Activated T-cell treated with anti-CD3 and anti-CD28 coated beads, Interleukin-2, amount 50 U/mL, for 24 hours (primary cell): ENCODE data around the gene B3GNT5.

Experiments
- DNase-seq: peaks from one replicate; pipeline ENCODE4 v3.0.0-alpha.2; 2020
- H3K27ac Mint-ChIP-seq: 2 replicates; pipeline ENCODE4 v1.8.0; 2020; ENCODE audit warnings: mild to moderate bottlenecking, mixed read lengths
- H3K27me3 Mint-ChIP-seq: 2 replicates; pipeline ENCODE4 v1.8.0; 2020; ENCODE audit warnings: mixed read lengths
- H3K36me3 Mint-ChIP-seq: 2 replicates; pipeline ENCODE4 v1.8.0; 2020; ENCODE audit warnings: low read depth, mixed read lengths
- H3K4me1 Mint-ChIP-seq: 2 replicates; pipeline ENCODE4 v1.8.0; 2020; ENCODE audit warnings: low read depth, mixed read lengths
- H3K4me3 Mint-ChIP-seq: 2 replicates; pipeline ENCODE4 v1.8.0; 2020; ENCODE audit warnings: mild to moderate bottlenecking, moderate library complexity, mixed read lengths
- H3K9me3 Mint-ChIP-seq: 2 replicates; pipeline ENCODE4 v1.8.0; 2020; ENCODE audit warnings: mixed read lengths

Gene B3GNT5

GRCh38 chr3:183301937-183302580, 49.0 kb downstream of the B3GNT5 start:
- no peak overlapping the region for H3K27ac Mint-ChIP-seq

GRCh38 chr3:183303690-183304089, 50.6 kb downstream of the B3GNT5 start:
- no peaks in the 10 kb centered on the region for H3K36me3 Mint-ChIP-seq
- H3K4me3 Mint-ChIP-seq: no peak overlapping the region
- H3K27ac Mint-ChIP-seq: no peak overlapping the region
- no peaks in the 10 kb centered on the region for H3K27me3 Mint-ChIP-seq
- H3K4me1 Mint-ChIP-seq: peaks cover 29% of the 10 kb centered on the region
- DNase-seq: no peak
- no peaks in the 10 kb centered on the region for H3K9me3 Mint-ChIP-seq

More at GRCh38 chr3:183301937-183302580, 49.0 kb downstream of the B3GNT5 start:
- DNase-seq: no peak
- Mint-ChIP-seq H3K36me3 (no peaks in the 10 kb centered on the region), H3K27me3 (no peaks in the 10 kb centered on the region), H3K9me3 (no peaks in the 10 kb centered on the region), H3K4me3 (no peak overlapping the region), H3K4me1 (peaks cover 16% of the 10 kb centered on the region)

DNA sequence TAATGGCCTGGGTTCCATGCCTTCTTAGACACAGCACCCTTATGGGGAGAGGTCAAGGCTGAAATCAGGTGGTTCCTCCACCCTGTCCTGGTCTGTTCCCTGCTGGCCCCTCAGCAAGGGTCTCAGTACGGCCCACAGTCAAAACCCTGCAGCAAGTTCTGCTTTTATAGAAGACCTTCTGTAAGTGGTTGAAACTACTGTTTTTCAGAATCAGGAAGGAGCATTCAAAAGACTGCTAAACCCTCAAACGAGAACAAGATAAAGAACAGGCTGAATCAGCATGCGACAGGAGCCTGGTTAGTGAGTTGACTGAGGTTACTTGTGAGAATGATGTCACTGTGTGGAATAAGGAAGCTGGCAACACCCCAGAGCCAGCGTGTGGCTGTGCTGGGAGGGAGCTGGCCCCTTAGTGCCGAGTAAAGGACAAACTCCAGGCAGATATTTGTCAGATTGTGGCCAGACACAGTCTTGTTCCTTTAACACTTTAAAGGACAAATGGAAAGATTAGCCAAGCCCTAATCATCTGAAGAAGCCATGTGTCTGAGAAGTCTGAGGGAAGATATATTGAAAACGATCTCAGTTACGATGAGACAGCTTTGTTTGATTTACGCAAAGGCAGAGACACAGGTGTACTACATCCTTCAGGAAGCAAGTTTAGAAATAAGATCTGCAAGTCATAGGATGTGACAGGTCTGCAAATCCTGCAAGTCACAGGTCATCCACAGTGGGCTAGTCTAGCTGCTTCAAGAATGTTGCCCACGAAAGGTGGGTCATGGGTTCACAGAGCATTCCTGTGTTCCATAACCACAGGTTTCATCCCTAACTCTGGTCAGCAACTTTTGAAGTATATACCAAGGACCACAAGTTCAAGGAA, 54.0 kb downstream of the B3GNT5 start:
- Mint-ChIP-seq H3K36me3 (peaks cover 7% of the 10 kb centered on the region), H3K4me1 (peaks cover 31% of the 10 kb centered on the region), H3K27ac (peak overlapping the region; percentile 62), H3K4me3 (no peak overlapping the region), H3K27me3 (no peaks in the 10 kb centered on the region), H3K9me3 (no peaks in the 10 kb centered on the region)
- DNase-seq: peak; percentile 61

DNA sequence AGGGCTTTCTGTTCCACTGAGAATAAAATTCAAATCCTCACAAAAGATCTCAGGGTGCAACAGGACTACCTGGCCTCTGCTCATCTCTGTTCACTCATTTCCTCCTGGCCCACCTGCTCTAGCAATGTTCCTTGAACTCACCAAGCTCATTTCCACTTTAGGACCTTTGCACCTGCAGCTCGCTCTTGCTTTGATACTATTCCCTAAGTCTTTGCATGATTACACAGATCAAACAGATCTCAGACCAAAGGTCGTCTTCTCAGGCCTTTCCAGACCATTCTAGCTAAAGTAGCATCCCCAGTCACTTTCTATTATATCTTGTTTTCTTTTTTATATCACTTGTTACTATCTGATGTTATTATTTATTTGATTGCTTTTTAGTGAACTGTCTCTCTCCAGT, 54.7 kb downstream of the B3GNT5 start:
- no peaks in the 10 kb centered on the region for H3K27me3 Mint-ChIP-seq
- H3K4me1 Mint-ChIP-seq: peaks cover 28% of the 10 kb centered on the region
- no peak overlapping the region for H3K27ac Mint-ChIP-seq
- H3K36me3 Mint-ChIP-seq: peaks cover 7% of the 10 kb centered on the region
- no peaks in the 10 kb centered on the region for H3K9me3 Mint-ChIP-seq
- no peak overlapping the region for H3K4me3 Mint-ChIP-seq
- DNase-seq: no peak

GRCh38 chr3:183308751-183309150, 55.7 kb downstream of the B3GNT5 start:
- Mint-ChIP-seq H3K36me3 (peaks cover 7% of the 10 kb centered on the region), H3K27ac (no peak overlapping the region), H3K4me1 (peaks cover 32% of the 10 kb centered on the region), H3K4me3 (no peak overlapping the region), H3K9me3 (no peaks in the 10 kb centered on the region), H3K27me3 (no peaks in the 10 kb centered on the region)
- DNase-seq: no peak

- Mint-ChIP-seq H3K9me3 (no peaks in the 10 kb centered on the region), H3K27ac (no peak overlapping the region)
Observed at GRCh38 chr3:183309276-183309675, 56.2 kb downstream of the B3GNT5 start.

GRCh38 chr3:183310936-183311335, 57.9 kb downstream of the B3GNT5 start:
- H3K27ac Mint-ChIP-seq: no peak overlapping the region
- peaks cover 33% of the 10 kb centered on the region for H3K4me1 Mint-ChIP-seq
- peaks cover 7% of the 10 kb centered on the region for H3K36me3 Mint-ChIP-seq
- H3K27me3 Mint-ChIP-seq: no peaks in the 10 kb centered on the region
- H3K4me3 Mint-ChIP-seq: no peak overlapping the region
- no peaks in the 10 kb centered on the region for H3K9me3 Mint-ChIP-seq
- DNase-seq: no peak

More at GRCh38 chr3:183309276-183309675, 56.2 kb downstream of the B3GNT5 start:
- Mint-ChIP-seq H3K27me3 (no peaks in the 10 kb centered on the region), H3K36me3 (peaks cover 7% of the 10 kb centered on the region), H3K4me1 (peaks cover 33% of the 10 kb centered on the region), H3K4me3 (no peak overlapping the region)
- no peak for DNase-seq

GRCh38 chr3:183312433-183312832, 59.4 kb downstream of the B3GNT5 start:
- Mint-ChIP-seq H3K4me1 (peaks cover 18% of the 10 kb centered on the region), H3K27me3 (no peaks in the 10 kb centered on the region), H3K9me3 (no peaks in the 10 kb centered on the region), H3K36me3 (peaks cover 7% of the 10 kb centered on the region), H3K27ac (no peak overlapping the region), H3K4me3 (no peak overlapping the region)
- DNase-seq: no peak

- Mint-ChIP-seq H3K27me3 (no peaks in the 10 kb centered on the region), H3K36me3 (peaks cover 7% of the 10 kb centered on the region), H3K4me1 (peaks cover 10% of the 10 kb centered on the region), H3K4me3 (no peak overlapping the region), H3K9me3 (no peaks in the 10 kb centered on the region), H3K27ac (no peak overlapping the region)
- no peak for DNase-seq
Observed at GRCh38 chr3:183313351-183313750, 60.3 kb downstream of the B3GNT5 start.

DNA sequence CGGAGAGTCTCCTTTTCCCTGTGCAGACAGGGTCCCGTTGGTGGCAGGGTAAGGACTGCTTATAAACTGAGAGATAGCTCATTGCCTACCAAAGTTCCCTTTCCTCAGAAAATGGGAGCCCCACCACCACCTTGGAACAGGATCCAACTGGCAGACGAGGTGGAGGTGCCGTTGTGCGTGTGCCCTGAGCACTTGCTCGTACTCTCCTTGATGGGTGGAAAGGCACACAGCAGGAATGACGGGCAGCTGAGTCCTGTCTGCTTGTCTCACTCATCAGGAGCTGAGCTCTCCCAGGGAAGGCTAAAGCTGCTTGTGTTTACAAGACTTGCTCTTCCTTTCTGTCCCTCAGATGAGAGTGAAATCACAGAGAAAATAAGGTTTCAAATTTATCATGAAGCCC, 60.7 kb downstream of the B3GNT5 start:
- no peak overlapping the region for H3K4me3 Mint-ChIP-seq
- no peaks in the 10 kb centered on the region for H3K9me3 Mint-ChIP-seq
- H3K36me3 Mint-ChIP-seq: peaks cover 7% of the 10 kb centered on the region
- no peak overlapping the region for H3K27ac Mint-ChIP-seq
- no peak for DNase-seq
- peaks cover 11% of the 10 kb centered on the region for H3K4me1 Mint-ChIP-seq
- H3K27me3 Mint-ChIP-seq: no peaks in the 10 kb centered on the region

DNA sequence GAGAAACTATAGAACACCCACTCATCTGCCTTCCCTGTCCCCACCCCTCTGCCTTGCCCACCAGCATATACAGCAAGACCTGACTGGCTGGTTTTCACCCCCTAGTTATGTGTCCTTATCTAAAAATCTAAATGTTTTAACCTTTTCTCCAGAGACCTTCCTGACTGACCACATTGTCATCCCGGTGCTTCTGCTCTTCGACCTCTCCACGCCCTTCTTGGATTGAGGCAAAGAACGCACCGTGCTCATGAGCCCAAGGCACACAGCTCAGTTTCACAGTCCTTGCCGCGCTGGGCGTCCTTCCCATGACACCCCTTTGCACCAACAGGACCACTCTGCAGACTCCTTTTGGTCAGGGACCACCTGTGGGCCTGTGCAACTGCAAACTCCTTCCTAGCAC, 62.7 kb downstream of the B3GNT5 start:
- Mint-ChIP-seq H3K4me3 (no peak overlapping the region), H3K27me3 (no peaks in the 10 kb centered on the region), H3K4me1 (peaks cover 21% of the 10 kb centered on the region), H3K9me3 (no peaks in the 10 kb centered on the region), H3K36me3 (peaks cover 3% of the 10 kb centered on the region), H3K27ac (no peak overlapping the region)
- no peak for DNase-seq

DNA sequence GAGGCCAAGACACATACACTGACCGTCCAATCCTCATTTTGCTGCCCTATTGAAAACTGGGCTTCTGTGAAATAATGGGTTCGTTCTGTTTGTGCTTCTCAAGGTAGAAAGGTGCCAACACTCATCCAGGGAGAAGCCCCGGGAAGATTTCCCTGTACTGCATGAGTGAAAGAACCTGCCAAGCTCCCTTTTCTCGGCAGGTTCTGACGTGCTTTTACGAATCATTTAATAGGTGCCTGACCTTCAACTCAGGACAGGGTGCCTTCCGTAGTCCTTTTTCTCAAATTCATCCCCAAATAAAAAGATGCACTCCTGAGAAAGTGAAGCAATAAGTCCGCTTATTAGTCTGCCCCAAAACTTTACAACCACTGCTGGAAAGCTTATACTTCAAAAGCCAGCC, 64.2 kb downstream of the B3GNT5 start:
- Mint-ChIP-seq H3K27me3 (no peaks in the 10 kb centered on the region), H3K4me3 (no peak overlapping the region), H3K4me1 (peaks cover 21% of the 10 kb centered on the region), H3K36me3 (no peaks in the 10 kb centered on the region), H3K27ac (no peak overlapping the region), H3K9me3 (no peaks in the 10 kb centered on the region)
- DNase-seq: no peak

- H3K9me3 Mint-ChIP-seq: no peaks in the 10 kb centered on the region
- H3K27me3 Mint-ChIP-seq: no peaks in the 10 kb centered on the region
- no peak for DNase-seq
- peaks cover 19% of the 10 kb centered on the region for H3K4me1 Mint-ChIP-seq
- H3K27ac Mint-ChIP-seq: no peak overlapping the region
- no peak overlapping the region for H3K4me3 Mint-ChIP-seq
- H3K36me3 Mint-ChIP-seq: no peaks in the 10 kb centered on the region
Observed at GRCh38 chr3:183317886-183318865, 65.1 kb downstream of the B3GNT5 start.

- H3K27ac Mint-ChIP-seq: no peak overlapping the region
- H3K9me3 Mint-ChIP-seq: no peaks in the 10 kb centered on the region
- H3K4me3 Mint-ChIP-seq: no peak overlapping the region
- H3K4me1 Mint-ChIP-seq: peaks cover 17% of the 10 kb centered on the region
- no peaks in the 10 kb centered on the region for H3K27me3 Mint-ChIP-seq
- DNase-seq: no peak
- no peaks in the 10 kb centered on the region for H3K36me3 Mint-ChIP-seq
Observed at GRCh38 chr3:183318877-183319276, 65.8 kb downstream of the B3GNT5 start.
